ENCODE measurements around the gene IFT43. TPM values are rescaled to one million over a fixed set of nuclear protein-coding genes. Genes with fewer than 3 reads are reported as not detected.

Gene IFT43
- total RNA-seq, 2 experiments from 2014 or later, result 7.6 to 10.4 TPM

DNA sequence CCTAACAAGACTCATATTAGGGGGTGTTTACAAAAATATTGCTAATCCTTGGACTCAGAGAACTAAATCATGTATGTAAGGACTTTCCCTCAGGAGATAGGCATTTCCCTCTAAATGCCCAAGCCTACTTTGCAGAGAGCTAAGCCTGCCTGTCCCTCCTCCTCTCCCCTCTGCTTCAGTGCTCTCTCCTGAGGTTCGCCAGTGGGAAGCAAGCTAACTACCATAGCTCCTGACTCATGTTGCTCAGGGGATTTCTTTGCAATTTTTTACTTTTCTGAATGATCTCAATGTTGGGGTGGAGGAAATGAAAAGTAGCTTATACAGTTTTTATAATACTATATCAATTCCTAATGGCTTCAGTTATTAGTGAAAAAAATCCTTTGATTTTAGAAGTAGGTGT, 29.6 kb downstream of the IFT43 start:
- Mint-ChIP-seq H3K27me3 (no peaks in the 10 kb centered on the region), H3K9me3 (peaks cover 18% of the 10 kb centered on the region), H3K27ac (no peak overlapping the region), H3K36me3 (ENCODE audit: low read depth) (peaks cover 58% of the 10 kb centered on the region), H3K4me1 (ENCODE audit: low read depth) (no peaks in the 10 kb centered on the region), H3K4me3 (no peak overlapping the region)
- POLR2A ChIA-PET, result no interaction called here
- ATAC-seq (no peak), DNase-seq (no peak)
- CTCF ChIA-PET, result interaction anchor here (0.7 to 1.2 kb wide), 2 partner anchors 60 to 306 kb away, joined by 3 to 7 read pairs; no protein-coding TSS in a partner anchor
- TF ChIP-seq, protein P1, sequence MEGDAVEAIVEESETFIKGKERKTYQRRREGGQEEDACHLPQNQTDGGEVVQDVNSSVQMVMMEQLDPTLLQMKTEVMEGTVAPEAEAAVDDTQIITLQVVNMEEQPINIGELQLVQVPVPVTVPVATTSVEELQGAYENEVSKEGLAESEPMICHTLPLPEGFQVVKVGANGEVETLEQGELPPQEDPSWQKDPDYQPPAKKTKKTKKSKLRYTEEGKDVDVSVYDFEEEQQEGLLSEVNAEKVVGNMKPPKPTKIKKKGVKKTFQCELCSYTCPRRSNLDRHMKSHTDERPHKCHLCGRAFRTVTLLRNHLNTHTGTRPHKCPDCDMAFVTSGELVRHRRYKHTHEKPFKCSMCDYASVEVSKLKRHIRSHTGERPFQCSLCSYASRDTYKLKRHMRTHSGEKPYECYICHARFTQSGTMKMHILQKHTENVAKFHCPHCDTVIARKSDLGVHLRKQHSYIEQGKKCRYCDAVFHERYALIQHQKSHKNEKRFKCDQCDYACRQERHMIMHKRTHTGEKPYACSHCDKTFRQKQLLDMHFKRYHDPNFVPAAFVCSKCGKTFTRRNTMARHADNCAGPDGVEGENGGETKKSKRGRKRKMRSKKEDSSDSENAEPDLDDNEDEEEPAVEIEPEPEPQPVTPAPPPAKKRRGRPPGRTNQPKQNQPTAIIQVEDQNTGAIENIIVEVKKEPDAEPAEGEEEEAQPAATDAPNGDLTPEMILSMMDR (IDR thresholded peaks at IDR 0.05), result no peak
- intact Hi-C loops (cut with micrococcal nuclease), result no loop called here

DNA sequence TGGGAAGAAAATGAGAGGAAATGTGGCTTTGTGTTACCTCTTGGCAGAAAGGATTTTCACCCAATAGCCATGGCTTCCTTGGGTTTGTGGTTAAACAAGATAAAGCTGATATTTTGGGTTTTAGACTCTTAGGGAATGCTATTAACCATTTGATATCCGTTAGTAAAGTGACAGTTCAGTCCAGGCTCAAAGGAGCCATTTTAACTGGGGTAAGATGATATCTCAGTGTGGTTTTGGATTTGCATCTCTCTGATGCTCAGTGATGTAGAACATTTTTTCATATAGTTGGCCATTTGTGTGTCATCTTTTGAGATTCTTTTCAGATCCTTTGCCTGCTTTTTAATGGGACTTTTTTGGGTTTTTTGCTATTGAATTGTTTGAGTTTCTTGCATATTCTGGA, 30.1 kb downstream of the IFT43 start:
- peaks cover 19% of the 10 kb centered on the region for H3K9me3 Mint-ChIP-seq
- H3K27ac Mint-ChIP-seq, result no peak overlapping the region
- DNase-seq (no peak), ATAC-seq (no peak)
- intact Hi-C loops (cut with micrococcal nuclease), result no loop called here
- no peaks in the 10 kb centered on the region for H3K27me3 Mint-ChIP-seq
- TF ChIP-seq, protein P1 (IDR thresholded peaks at IDR 0.05), result no peak
- H3K36me3 Mint-ChIP-seq (ENCODE audit: low read depth), result peaks cover 62% of the 10 kb centered on the region
- CTCF ChIA-PET, result interaction anchor here (1.2 kb wide), 1 partner anchor 306 kb away, joined by 7 read pairs; no protein-coding TSS in a partner anchor
- no peak overlapping the region for H3K4me3 Mint-ChIP-seq
- H3K4me1 Mint-ChIP-seq (ENCODE audit: low read depth), result no peaks in the 10 kb centered on the region
- POLR2A ChIA-PET, result no interaction called here

DNA sequence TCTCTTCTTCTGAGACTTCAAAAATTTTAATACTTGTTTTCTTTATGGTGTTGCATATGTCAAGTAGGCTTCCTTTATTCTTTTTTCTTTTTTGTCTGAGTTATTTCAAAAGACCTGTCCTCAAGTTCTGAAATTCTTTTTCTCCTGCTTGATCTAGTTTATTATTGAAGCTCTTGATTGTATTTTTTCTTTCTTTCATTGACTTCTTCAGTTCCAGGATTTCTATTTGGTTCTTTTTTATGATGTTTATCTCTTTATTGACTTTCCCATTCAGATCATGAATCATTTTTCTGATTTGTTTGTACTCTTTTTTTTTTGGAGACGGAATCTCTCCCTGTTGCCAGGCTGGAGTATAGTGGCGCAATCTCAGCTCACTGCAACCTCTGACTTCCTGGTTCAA, 34.1 kb downstream of the IFT43 start:
- DNase-seq (no peak), ATAC-seq (no peak)
- Mint-ChIP-seq H3K27ac (no peak overlapping the region), H3K4me1 (ENCODE audit: low read depth) (no peaks in the 10 kb centered on the region), H3K4me3 (no peak overlapping the region), H3K9me3 (peaks cover 19% of the 10 kb centered on the region), H3K36me3 (ENCODE audit: low read depth) (peaks cover 51% of the 10 kb centered on the region), H3K27me3 (no peaks in the 10 kb centered on the region)
- POLR2A ChIA-PET, result no interaction called here
- intact Hi-C loops (cut with micrococcal nuclease), result no loop called here
- CTCF ChIA-PET, result no interaction called here
- TF ChIP-seq, protein P1 (IDR thresholded peaks at IDR 0.05), result no peak

DNA sequence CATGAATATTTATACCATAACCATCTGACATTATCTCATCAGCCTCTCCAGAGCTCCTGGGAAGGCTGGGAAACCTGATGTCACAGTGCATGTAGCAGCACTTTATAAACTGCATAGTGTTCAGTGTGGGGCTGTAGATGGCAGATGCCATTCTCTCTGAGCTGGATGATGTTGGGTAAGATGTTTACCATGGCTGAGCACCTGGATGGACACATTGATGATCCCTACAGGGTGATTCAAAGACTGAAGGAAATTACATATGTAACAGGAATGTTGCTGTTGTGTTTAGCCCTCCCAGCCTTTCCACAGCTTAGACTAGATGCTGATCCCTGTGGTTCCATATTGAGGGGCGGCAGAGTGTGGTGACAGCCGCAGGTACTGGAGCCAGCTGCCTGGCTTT, 37.4 kb downstream of the IFT43 start:
- H3K27me3 Mint-ChIP-seq, result no peaks in the 10 kb centered on the region
- CTCF ChIA-PET, result no interaction called here
- peaks cover 33% of the 10 kb centered on the region for H3K36me3 Mint-ChIP-seq (ENCODE audit: low read depth)

DNA sequence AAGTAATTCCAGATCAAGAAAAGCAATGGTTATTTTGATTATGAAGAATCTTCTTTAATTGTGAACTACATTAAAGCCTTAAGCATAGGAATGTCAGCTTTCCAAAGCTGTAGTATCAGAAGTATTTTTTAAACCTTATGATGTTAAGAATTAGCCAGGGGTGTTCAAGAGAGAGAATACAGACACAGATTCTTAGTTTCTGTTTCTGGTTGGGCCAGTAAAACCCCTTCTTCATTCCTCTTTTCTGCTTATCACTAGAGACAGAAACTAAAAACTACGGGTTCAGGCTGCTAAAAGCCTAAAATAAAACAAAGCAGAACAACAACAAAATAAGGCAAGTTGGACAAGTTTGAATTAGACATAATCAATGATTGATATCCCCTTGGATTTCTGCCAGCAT, 38.2 kb downstream of the IFT43 start:
- Mint-ChIP-seq H3K36me3 (ENCODE audit: low read depth) (peaks cover 29% of the 10 kb centered on the region), H3K27me3 (no peaks in the 10 kb centered on the region), H3K4me1 (ENCODE audit: low read depth) (no peaks in the 10 kb centered on the region), H3K27ac (no peak overlapping the region), H3K9me3 (peaks cover 11% of the 10 kb centered on the region), H3K4me3 (no peak overlapping the region)
- intact Hi-C loops (cut with micrococcal nuclease), result no loop called here
- CTCF ChIA-PET, result no interaction called here
- DNase-seq (no peak), ATAC-seq (no peak)
- TF ChIP-seq, protein P1 (IDR thresholded peaks at IDR 0.05), result no peak
- POLR2A ChIA-PET, result interaction anchor here (1.1 kb wide), 1 partner anchor 333 kb away, joined by 4 read pairs; no protein-coding TSS in a partner anchor

More for the DNA sequence above, 37.4 kb downstream of the IFT43 start:
- Mint-ChIP-seq H3K9me3 (peaks cover 15% of the 10 kb centered on the region), H3K27ac (no peak overlapping the region), H3K4me1 (ENCODE audit: low read depth) (no peaks in the 10 kb centered on the region), H3K4me3 (no peak overlapping the region)
- POLR2A ChIA-PET, result interaction anchor here (1.1 kb wide), 1 partner anchor 332 kb away, joined by 4 read pairs; no protein-coding TSS in a partner anchor
- intact Hi-C loops (cut with micrococcal nuclease), result no loop called here
- no peak for ATAC-seq
- no peak for DNase-seq
- TF ChIP-seq, protein P1 (IDR thresholded peaks at IDR 0.05), result no peak

Data from activated CD8-positive, alpha-beta T cell treated with anti-CD3 and anti-CD28 coated beads for 36 hours (primary cell).